ENCODE data around the gene TNFSF13. TPM values are rescaled to one million over a fixed set of nuclear protein-coding genes. Genes with fewer than 3 reads are reported as not detected.

TNFSF13 gene
- total and polyA plus RNA-seq, 2 donors (not counting 1 experiment from before 2014, with no cell fraction given), result 14.7 to 20.2 TPM

- Histone ChIP-seq H3K27ac (ENCODE audit: low read length in 2 of 2) (no peak overlapping the region), H3K4me2 (replicated peaks; ENCODE audit: low read depth, low read length, poor library complexity, severe bottlenecking) (no peak overlapping the region), H3K9ac (ENCODE audit: low read length) (no peak overlapping the region), H3K36me3 (replicated peaks in 1 of 2; ENCODE audit: control extremely low read depth in 1 of 2, control insufficient read depth in 1 of 2, extremely low read depth in 1 of 2, insufficient read depth in 2 of 2, low read length in 1 of 2) (peaks cover 11 to 66% of the 10 kb centered on the region in 2 experiments), H3K79me2 (ENCODE audit: control insufficient read depth, insufficient read depth, low read length) (no peaks in the 10 kb centered on the region), H4K20me1 (ENCODE audit: control insufficient read depth, insufficient read depth, low read length, poor library complexity, severe bottlenecking) (no peaks in the 10 kb centered on the region), H3K27me3 (replicated peaks in 1 of 4; ENCODE audit: control extremely low read depth in 1 of 4, control insufficient read depth in 3 of 4, insufficient read depth in 4 of 4, low read length in 3 of 4) (no peaks in the 10 kb centered on the region), H3K4me3 (ENCODE audit: control extremely low read depth in 1 of 5, extremely low read depth in 1 of 5, insufficient read depth in 1 of 5, low read depth in 2 of 5, low read length in 4 of 5) (no peak overlapping the region), H3K9me3 (ENCODE audit: control extremely low read depth in 1 of 3, control insufficient read depth in 2 of 3, insufficient read depth in 1 of 3, low read length in 2 of 3) (no peaks in the 10 kb centered on the region), H3K4me1 (ENCODE audit: control insufficient read depth in 2 of 2, insufficient read depth in 2 of 2, low read length in 2 of 2) (no peaks in the 10 kb centered on the region), H2AFZ (ENCODE audit: insufficient read depth, low read depth, low read length, poor library complexity, severe bottlenecking) (no peak overlapping the region)
- peak; percentile 28 for DNase-seq
- H3K27ac Mint-ChIP-seq, result no peak overlapping the region
- 93% methylated on average over 8 of the region's 10 CpGs for WGBS (ENCODE audit: insufficient coverage)
- no peaks in the 10 kb centered on the region for H3K9me3 Mint-ChIP-seq (ENCODE audit: insufficient read depth)
- no peak for TF ChIP-seq EZH2 (IDR thresholded peaks at IDR 0.05; ENCODE audit: borderline replicate concordance, insufficient read depth, low read depth, low read length, poor library complexity, severe bottlenecking)
- TF ChIP-seq, protein P1, sequence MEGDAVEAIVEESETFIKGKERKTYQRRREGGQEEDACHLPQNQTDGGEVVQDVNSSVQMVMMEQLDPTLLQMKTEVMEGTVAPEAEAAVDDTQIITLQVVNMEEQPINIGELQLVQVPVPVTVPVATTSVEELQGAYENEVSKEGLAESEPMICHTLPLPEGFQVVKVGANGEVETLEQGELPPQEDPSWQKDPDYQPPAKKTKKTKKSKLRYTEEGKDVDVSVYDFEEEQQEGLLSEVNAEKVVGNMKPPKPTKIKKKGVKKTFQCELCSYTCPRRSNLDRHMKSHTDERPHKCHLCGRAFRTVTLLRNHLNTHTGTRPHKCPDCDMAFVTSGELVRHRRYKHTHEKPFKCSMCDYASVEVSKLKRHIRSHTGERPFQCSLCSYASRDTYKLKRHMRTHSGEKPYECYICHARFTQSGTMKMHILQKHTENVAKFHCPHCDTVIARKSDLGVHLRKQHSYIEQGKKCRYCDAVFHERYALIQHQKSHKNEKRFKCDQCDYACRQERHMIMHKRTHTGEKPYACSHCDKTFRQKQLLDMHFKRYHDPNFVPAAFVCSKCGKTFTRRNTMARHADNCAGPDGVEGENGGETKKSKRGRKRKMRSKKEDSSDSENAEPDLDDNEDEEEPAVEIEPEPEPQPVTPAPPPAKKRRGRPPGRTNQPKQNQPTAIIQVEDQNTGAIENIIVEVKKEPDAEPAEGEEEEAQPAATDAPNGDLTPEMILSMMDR (IDR thresholded peaks at IDR 0.05), result no peak
- H3K4me1 Mint-ChIP-seq, result no peaks in the 10 kb centered on the region
- POLR2A ChIA-PET, result no interaction called here
- intact Hi-C loops (cut with micrococcal nuclease), result no loop called here
- H3K27me3 Mint-ChIP-seq, result no peaks in the 10 kb centered on the region
- H3K4me3 Mint-ChIP-seq, result no peak overlapping the region
- no peak for ATAC-seq (ENCODE audit: low read depth)
- CTCF ChIA-PET, result interaction anchor here (0.8 to 19.2 kb wide), 3 partner anchors 44 to 76 kb away, joined by 3 to 666 read pairs (median 111); partner anchors contain the start of genes MPDU1, SENP3, SOX15 and TNFSF12
These were observed 47.4 kb upstream of the TNFSF13 start for GRCh38 chr17:7511108-7511507.

DNA sequence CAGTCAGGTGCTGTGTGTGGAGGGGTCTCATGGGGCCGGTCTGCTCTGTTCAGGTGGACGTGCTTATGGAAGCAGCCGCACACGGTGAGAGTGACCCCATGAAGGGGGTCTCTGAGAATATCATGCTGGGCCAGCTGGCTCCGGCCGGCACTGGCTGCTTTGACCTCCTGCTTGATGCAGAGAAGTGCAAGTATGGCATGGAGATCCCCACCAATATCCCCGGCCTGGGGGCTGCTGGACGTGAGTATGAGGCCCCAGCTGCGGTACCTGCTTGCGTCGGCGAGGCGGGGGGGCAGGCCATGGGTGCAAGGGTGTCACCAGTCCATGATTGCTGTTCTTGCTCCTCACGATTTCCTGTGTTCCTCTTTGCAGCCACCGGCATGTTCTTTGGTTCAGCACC, 46.4 kb upstream of the TNFSF13 start:
- no peak for ATAC-seq (ENCODE audit: low read depth)
- no peaks in the 10 kb centered on the region for H3K4me1 ChIP-seq (ENCODE audit: control insufficient read depth in 2 of 2, insufficient read depth in 2 of 2, low read length in 2 of 2)
- no peak overlapping the region for H3K4me3 ChIP-seq (ENCODE audit: control extremely low read depth in 1 of 5, extremely low read depth in 1 of 5, insufficient read depth in 1 of 5, low read depth in 2 of 5, low read length in 4 of 5)
- WGBS (ENCODE audit: insufficient coverage), result 95% methylated on average over 15 of the region's 15 CpGs
- peak; percentile 21 for DNase-seq
- no peaks in the 10 kb centered on the region for H3K9me3 ChIP-seq (ENCODE audit: control extremely low read depth in 1 of 3, control insufficient read depth in 2 of 3, insufficient read depth in 1 of 3, low read length in 2 of 3)
- Mint-ChIP-seq H3K4me3 (no peak overlapping the region), H3K27ac (no peak overlapping the region), H3K27me3 (no peaks in the 10 kb centered on the region), H3K4me1 (no peaks in the 10 kb centered on the region), H3K9me3 (ENCODE audit: insufficient read depth) (no peaks in the 10 kb centered on the region)
- H4K20me1 ChIP-seq (ENCODE audit: control insufficient read depth, insufficient read depth, low read length, poor library complexity, severe bottlenecking), result no peaks in the 10 kb centered on the region
- no peaks in the 10 kb centered on the region for H3K27me3 ChIP-seq (replicated peaks in 1 of 4; ENCODE audit: control extremely low read depth in 1 of 4, control insufficient read depth in 3 of 4, insufficient read depth in 4 of 4, low read length in 3 of 4)
- H3K9ac ChIP-seq (ENCODE audit: low read length), result no peak overlapping the region
- no peak for TF ChIP-seq EZH2 (IDR thresholded peaks at IDR 0.05; ENCODE audit: borderline replicate concordance, insufficient read depth, low read depth, low read length, poor library complexity, severe bottlenecking)
- TF ChIP-seq, protein P1 (IDR thresholded peaks at IDR 0.05), result no peak
- peaks cover 9 to 59% of the 10 kb centered on the region in 2 experiments for H3K36me3 ChIP-seq (replicated peaks in 1 of 2; ENCODE audit: control extremely low read depth in 1 of 2, control insufficient read depth in 1 of 2, extremely low read depth in 1 of 2, insufficient read depth in 2 of 2, low read length in 1 of 2)
- POLR2A ChIA-PET, result no interaction called here
- intact Hi-C loops (cut with micrococcal nuclease), result no loop called here
- H3K79me2 ChIP-seq (ENCODE audit: control insufficient read depth, insufficient read depth, low read length), result no peaks in the 10 kb centered on the region
- CTCF ChIA-PET, result interaction anchor here (0.6 to 19.2 kb wide), 4 partner anchors 40 to 157 kb away, joined by 4 to 666 read pairs (median 62); partner anchors contain the start of genes MPDU1, SENP3, SOX15 and TMEM95
- H2AFZ ChIP-seq (ENCODE audit: insufficient read depth, low read depth, low read length, poor library complexity, severe bottlenecking), result no peak overlapping the region
- no peak overlapping the region for H3K27ac ChIP-seq (ENCODE audit: low read length in 2 of 2)
- H3K4me2 ChIP-seq (replicated peaks; ENCODE audit: low read depth, low read length, poor library complexity, severe bottlenecking), result no peak overlapping the region
